Endothelial cell (in vitro differentiated cells): ENCODE data around the gene SUN5. TPM values are rescaled to one million over a fixed set of nuclear protein-coding genes. Genes with fewer than 3 reads are reported as not detected.

Source experiments
- DNase-seq: peaks from one replicate; pipeline ENCODE4 v3.0.0; 2021; ENCODE audit warnings: low spot score
- H3K27ac Mint-ChIP-seq: one replicate; pipeline ENCODE4 v1.8.0; 2021; ENCODE audit warnings: mixed read lengths, inconsistent platforms; ENCODE audit not compliant: unreplicated experiment
- H3K27me3 Mint-ChIP-seq: one replicate; pipeline ENCODE4 v1.8.0; 2021; ENCODE audit warnings: mild to moderate bottlenecking, moderate library complexity, mixed read lengths, inconsistent platforms; ENCODE audit not compliant: unreplicated experiment
- H3K36me3 Mint-ChIP-seq: one replicate; pipeline ENCODE4 v1.8.0; 2021; ENCODE audit warnings: mild to moderate bottlenecking, low read depth, mixed read lengths, inconsistent platforms; ENCODE audit not compliant: unreplicated experiment
- H3K4me1 Mint-ChIP-seq: one replicate; pipeline ENCODE4 v1.8.0; 2021; ENCODE audit warnings: mild to moderate bottlenecking, mixed read lengths, inconsistent platforms; ENCODE audit not compliant: unreplicated experiment
- H3K4me3 Mint-ChIP-seq: one replicate; pipeline ENCODE4 v1.8.0; 2021; ENCODE audit warnings: mild to moderate bottlenecking, mixed read lengths, inconsistent platforms; ENCODE audit not compliant: unreplicated experiment
- H3K9me3 Mint-ChIP-seq: one replicate; pipeline ENCODE4 v1.8.0; 2021; ENCODE audit warnings: mixed read lengths, inconsistent platforms; ENCODE audit not compliant: unreplicated experiment
- total RNA-seq: library from RNA; stranded (reverse); fragmentation: NEBNext Ultra II Directional; extraction: Animal tissue kit (Norgen Biotek cat#: 25700); gene quantifications from one replicate; pipeline ENCODE4 v1.2.1, GENCODE V29; 2021; ENCODE audit not compliant: unreplicated experiment
- TF ChIP-seq, protein P1 (sequence below): fragments of 200-600 bp; sonication (generic); IDR thresholded peaks from one replicate; pipeline ENCODE4 v1.5.0; 2021; ENCODE audit warnings: antibody characterized with exemption; ENCODE audit not compliant: unreplicated experiment

The SUN5 gene
- total RNA-seq, 1 donor from 2014 or later = not detected

DNA sequence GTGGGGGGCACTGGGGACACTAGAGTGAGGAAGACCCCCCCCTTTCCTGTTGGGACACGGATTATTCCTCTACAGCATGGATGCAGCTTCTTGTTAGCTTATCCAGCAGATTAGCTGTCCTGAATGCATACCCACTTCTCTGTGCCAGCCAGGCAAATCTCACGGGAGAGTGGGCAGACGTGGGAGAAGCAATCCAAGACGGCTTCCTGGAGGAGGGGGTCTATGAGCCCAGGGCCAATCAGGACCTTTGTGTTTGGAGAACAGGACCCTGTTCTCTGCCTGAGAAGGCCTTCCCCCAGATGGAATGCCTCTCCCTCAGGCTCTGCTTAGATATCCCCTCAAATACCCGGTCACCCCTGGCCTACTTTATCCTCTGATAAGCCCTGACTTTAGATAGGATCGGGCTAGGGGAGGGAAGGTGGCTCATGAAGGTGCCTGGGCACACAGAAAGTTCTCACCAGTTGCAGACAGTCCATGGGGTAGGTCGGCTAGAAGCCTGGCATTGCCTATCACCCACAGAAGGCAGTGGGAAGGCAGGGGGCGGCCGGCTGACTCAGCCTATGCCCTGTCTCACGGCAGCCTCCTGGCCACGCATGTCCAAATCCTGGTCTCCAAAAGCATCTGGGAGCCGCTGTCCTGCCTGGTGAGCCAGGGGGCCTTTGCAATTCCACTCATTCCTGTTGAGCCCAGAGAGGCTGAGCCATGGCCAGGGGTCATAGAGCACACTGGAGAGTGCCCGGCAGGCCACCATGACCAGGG is 34.7 kb downstream of the SUN5 start:
- Mint-ChIP-seq H3K9me3 (no peaks in the 10 kb centered on the region), H3K27me3 (peaks cover 2% of the 10 kb centered on the region), H3K36me3 (no peaks in the 10 kb centered on the region), H3K27ac (peak overlapping the region; percentile 79), H3K4me1 (peaks cover 31% of the 10 kb centered on the region), H3K4me3 (no peak overlapping the region)
- TF ChIP-seq, protein P1, sequence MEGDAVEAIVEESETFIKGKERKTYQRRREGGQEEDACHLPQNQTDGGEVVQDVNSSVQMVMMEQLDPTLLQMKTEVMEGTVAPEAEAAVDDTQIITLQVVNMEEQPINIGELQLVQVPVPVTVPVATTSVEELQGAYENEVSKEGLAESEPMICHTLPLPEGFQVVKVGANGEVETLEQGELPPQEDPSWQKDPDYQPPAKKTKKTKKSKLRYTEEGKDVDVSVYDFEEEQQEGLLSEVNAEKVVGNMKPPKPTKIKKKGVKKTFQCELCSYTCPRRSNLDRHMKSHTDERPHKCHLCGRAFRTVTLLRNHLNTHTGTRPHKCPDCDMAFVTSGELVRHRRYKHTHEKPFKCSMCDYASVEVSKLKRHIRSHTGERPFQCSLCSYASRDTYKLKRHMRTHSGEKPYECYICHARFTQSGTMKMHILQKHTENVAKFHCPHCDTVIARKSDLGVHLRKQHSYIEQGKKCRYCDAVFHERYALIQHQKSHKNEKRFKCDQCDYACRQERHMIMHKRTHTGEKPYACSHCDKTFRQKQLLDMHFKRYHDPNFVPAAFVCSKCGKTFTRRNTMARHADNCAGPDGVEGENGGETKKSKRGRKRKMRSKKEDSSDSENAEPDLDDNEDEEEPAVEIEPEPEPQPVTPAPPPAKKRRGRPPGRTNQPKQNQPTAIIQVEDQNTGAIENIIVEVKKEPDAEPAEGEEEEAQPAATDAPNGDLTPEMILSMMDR = no peak
- no peak for DNase-seq

- no peak for DNase-seq
- H3K9me3 Mint-ChIP-seq = no peaks in the 10 kb centered on the region
- TF ChIP-seq, protein P1 = no peak
These were observed 35.6 kb downstream of the SUN5 start for GRCh38 chr20:32968478-32969241.

DNA sequence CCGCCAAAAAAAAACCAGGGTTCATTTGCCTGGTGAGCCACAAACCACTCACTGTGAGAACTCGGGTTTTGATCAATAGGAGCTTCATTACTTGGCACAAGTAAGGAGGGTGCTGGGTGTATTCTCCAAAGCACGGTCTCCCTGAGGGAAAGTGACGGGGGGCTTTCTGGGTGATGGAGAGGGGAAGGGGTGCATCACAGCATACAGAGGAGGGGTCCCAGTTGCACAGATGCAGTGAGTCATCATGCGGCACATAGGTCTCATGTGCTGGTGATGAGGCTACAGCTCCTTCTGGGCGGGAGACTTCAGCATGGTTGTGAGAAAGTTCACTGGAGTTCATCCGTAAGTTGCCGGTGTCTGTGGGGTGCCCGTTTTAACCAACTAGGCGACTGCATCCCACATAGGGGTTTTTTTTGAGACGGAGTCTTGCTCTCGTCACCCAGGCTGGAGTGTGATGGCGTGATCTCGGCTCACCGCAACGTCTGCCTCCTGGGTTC is 36.2 kb downstream of the SUN5 start:
- TF ChIP-seq, protein P1 = no peak
- Mint-ChIP-seq H3K27ac (no peak overlapping the region), H3K36me3 (no peaks in the 10 kb centered on the region), H3K9me3 (no peaks in the 10 kb centered on the region), H3K27me3 (peaks cover under 1% of the 10 kb centered on the region), H3K4me3 (no peak overlapping the region), H3K4me1 (peaks cover 31% of the 10 kb centered on the region)
- no peak for DNase-seq

More at GRCh38 chr20:32968478-32969241, 35.6 kb downstream of the SUN5 start:
- Mint-ChIP-seq H3K4me3 (no peak overlapping the region), H3K27me3 (peaks cover 2% of the 10 kb centered on the region), H3K4me1 (peaks cover 31% of the 10 kb centered on the region), H3K36me3 (no peaks in the 10 kb centered on the region), H3K27ac (peak overlapping the region; percentile 14)

DNA sequence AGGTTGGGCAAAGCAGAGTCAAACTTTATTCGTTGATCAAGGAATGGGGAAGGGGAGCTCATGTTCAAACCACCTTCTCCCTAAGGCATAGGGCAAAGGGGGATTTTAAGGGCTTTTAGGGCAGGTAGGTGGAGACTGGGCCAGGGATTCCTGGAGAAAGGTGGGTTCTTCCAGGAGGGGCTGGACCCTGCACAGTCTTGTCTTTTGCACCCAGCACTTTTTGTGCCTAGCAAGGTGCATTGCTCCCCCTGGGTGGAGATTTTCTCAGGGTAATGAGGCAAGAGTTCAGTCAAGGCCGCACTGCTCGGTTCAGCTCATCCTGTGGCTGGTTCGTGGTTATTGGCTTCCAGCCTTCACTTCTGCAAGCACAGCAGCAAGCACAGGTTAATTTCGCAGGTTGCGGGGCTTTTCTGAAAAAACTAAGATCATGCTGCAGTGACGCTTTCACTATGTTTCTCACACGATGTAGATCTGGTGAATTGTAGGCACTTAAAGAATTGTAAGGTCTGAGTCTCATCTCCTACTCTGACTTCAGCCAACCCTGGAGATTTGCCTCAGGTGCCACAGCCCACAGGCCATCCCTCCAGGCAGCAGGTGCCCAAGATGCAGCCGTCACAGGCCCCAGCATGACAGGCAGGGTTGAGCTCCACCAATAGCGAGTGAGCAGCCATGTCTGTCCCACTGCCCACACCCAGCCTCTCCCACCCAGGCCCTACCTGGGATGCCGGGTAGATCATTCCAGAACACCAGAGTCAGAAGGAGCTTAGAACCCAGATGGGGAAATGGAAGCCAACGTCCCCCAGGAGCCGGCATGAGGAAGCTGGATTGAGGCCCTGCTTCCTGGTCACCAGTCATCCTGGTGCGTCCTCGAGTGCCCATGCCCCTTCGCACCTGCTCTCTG is 37.1 kb downstream of the SUN5 start:
- TF ChIP-seq, protein P1 = no peak
- Mint-ChIP-seq H3K9me3 (no peaks in the 10 kb centered on the region), H3K27me3 (no peaks in the 10 kb centered on the region), H3K36me3 (no peaks in the 10 kb centered on the region), H3K4me3 (no peak overlapping the region), H3K27ac (no peak overlapping the region), H3K4me1 (peaks cover 31% of the 10 kb centered on the region)
- no peak for DNase-seq
